Pancreas (tissue), 10 donors: ENCODE results near the gene GNAL. TPM values are rescaled to one million over a fixed set of nuclear protein-coding genes. Genes with fewer than 3 reads are reported as not detected.
A peak's percentile ranks its signal among the peaks of the same experiment; 100 is the strongest.

Experiments used
- ATAC-seq, 4 donors: fragments of 200-7000 bp; cut with Tn5 transposase; one replicate each; pipeline versions ENCODE4 v1.8.0 to v1.9.1; 2020; ENCODE audit warnings: mild to moderate bottlenecking in 4 of 4, moderate library complexity in 4 of 4
- DNase-seq, 6 donors: peaks; one replicate each; pipeline ENCODE4 v3.0.0-alpha.2; 2020
- FAIRE-seq: peaks from 2 replicates; lab custom pipeline; 2012; peaks lifted over from hg19 to GRCh38; lab: Jason Lieb, UNC
- H3K27ac ChIP-seq, 4 donors: fragments of 200-600 bp; sonication (generic); 1 replicate in 3 of 4; 2 replicates in 1 of 4; pipeline versions ENCODE4 v1.5.0 to v1.8.0; 2020
- H3K27me3 ChIP-seq, 4 donors: fragments of 200-600 bp; one replicate each; pipeline ENCODE4 v1.8.0; 2021
- H3K36me3 ChIP-seq, 3 donors: fragments of 200-600 bp; sonication (generic) in 1 of 3; one replicate each; pipeline versions ENCODE4 v1.5.0 to v1.8.0; 2020 to 2021
- H3K4me1 ChIP-seq, 3 donors: fragments of 200-600 bp; one replicate each; pipeline ENCODE4 v1.8.0; 2021
- H3K4me3 ChIP-seq, 4 donors: fragments of 200-600 bp; sonication (generic) in 2 of 4; one replicate each; pipeline versions ENCODE4 v1.5.0 to v1.8.0; 2020 to 2021
- H3K9me3 ChIP-seq, 4 donors: fragments of 200-600 bp; one replicate each; pipeline ENCODE4 v1.8.0; 2021
- CTCF ChIP-seq, 4 donors: fragments of 200-600 bp; sonication (generic) in 3 of 4; IDR thresholded peaks; one replicate each; pipeline versions ENCODE4 v1.5.0 to v1.8.0; 2021; ENCODE audit warnings: antibody characterized with exemption in 4 of 4
- WGBS, 2 donors: extraction: QIAGEN DNeasy Blood & Tissue Kit; methylation state at CpG; one replicate each; pipeline ENCODE4 v1.1.7; 2013; 5-methylcytosine and 5-hydroxymethylcytosine counted together
- intact Hi-C, 3 donors: fragments of 100-400 bp; cut with DNase I; formaldehyde crosslinking; loops; one replicate each; pipeline versions ENCODE4 v1.11.1 to v1.14.2; 2022
- polyA plus RNA-seq, 2 donors: library from polyadenylated mRNA; stranded (reverse); fragments of 200-250 nt; gene quantifications; one replicate each; pipeline ENCODE4 v1.2.3, GENCODE V29; 2013
- total RNA-seq, 6 donors: library from RNA; stranded (reverse); fragmentation: NEBNext Ultra II Directional in 4 of 6; extraction: Animal tissue kit (Norgen Biotek cat#: 25700) in 4 of 6; gene quantifications; one replicate each; pipeline versions ENCODE4 v1.2.1 to v1.2.4, GENCODE V29; 2021 to 2023
- donor health status: healthy with polysubstance abuse.
- donor health status: DM: no; HTN: no; CAD: no; lungs with moderate emphysema.
- donor health status: DM: no; HTN: no; CAD: no.
- donor health status: control.
- donor health status: control.
- donor health status: Bipolar disorder and iron deficiency.
- donor health status: DM: yes; HTN: yes; CAD: no.
- donor health status: DM: no; HTN: no; CAD: no.
- donor health status: DM: no; HTN: no; CAD: no.
- donor health status: DM: yes; HTN: yes; CAD: no.

The GNAL gene
- total and polyA plus RNA-seq, 8 donors: 0.22 to 2.2 (median 0.71) TPM

DNA sequence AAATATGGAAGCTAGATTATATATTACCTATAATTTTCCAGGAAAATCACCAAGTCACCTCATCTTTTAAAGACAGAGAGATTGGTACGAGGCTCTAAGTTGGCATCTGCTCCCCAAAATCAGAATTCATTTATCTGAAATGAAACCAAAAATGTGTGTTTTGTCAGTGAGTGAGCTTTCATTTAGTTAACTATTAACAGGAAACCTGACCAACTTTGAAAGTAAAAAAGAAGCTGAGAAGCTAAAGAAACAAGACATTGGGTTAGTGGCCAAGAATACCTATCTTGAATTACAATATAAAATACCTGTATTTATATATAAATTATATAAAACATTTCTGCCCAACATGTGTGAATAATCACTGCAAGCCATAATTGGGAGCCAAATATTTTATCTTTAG, 217.1 kb downstream of the GNAL start:
- no peak overlapping the region for H3K4me3 ChIP-seq
- no peak for DNase-seq
- no peak for FAIRE-seq
- H3K9me3 ChIP-seq: no peaks in the 10 kb centered on the region
- 18 to 22% methylated on average over 1 of the region's 1 CpG for WGBS, 2 donors
- intact Hi-C loops: no loop called here
- no peaks in the 10 kb centered on the region for H3K36me3 ChIP-seq
- H3K27me3 ChIP-seq: no peaks in the 10 kb centered on the region
- TF ChIP-seq CTCF (IDR thresholded peaks at IDR 0.05): no peak
- H3K4me1 ChIP-seq: peaks cover 8 to 19% (median 19%) of the 10 kb centered on the region in 3 donors
- no peak for ATAC-seq
- H3K27ac ChIP-seq: peak overlapping the region in 2 of 4 donors; percentile 21 to 100

DNA sequence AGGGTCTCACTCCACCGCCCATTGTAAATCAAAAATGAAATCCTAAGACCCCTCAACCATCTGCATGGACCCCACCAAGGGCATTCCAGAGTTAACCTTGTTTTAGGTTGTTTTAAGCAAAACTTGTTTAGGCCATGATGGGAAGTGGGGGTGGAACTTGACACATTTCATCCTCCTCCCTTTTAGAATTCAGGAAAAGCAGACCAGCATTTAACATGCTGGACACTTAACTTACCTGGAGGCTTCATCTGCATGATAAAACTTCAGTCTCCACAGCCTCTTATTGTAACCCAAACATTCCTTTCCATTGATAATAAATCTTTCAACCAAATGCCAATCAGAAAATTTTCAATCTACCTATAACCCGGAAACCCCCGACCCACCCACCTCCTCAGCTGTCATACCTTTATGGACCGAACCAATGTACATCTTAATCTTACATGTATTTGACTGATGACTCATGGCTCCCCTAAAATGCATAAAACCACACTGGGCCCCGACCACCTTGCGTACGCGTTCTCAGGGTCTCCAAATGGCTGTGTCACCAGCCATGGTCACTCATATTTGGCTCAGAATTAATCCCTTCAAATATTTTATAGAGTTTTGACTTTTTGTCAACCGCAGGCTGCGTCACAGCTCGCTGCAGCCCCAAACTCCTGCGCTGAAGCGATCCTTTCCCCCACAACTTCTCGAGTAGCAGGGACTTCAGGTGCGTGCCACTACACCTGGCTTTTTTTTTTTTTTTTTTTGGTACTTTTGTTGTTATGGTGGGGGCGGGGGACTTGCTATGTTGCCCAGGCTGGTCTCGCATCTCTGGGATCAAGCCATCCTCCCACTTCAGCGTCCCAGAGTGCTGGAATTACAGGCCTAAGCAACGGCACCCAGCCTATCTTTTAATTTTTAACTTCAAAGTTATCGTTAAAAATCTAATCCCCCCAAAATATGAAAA, 218.1 kb downstream of the GNAL start:
- FAIRE-seq (no peak), ATAC-seq (no peak), DNase-seq (no peak)
- TF ChIP-seq CTCF (IDR thresholded peaks at IDR 0.05): no peak
- intact Hi-C loops: no loop called here
- H3K36me3 ChIP-seq: no peaks in the 10 kb centered on the region
- peak overlapping the region in 2 of 4 donors; percentile 100 for H3K27ac ChIP-seq
- WGBS, 2 donors: 60 to 62% methylated on average over 20 of the region's 20 CpGs
- peak overlapping the region; percentile 51 to 79 (median 73) for H3K4me3 ChIP-seq
- H3K9me3 ChIP-seq: no peaks in the 10 kb centered on the region
- no peaks in the 10 kb centered on the region for H3K27me3 ChIP-seq
- peaks cover 8 to 19% (median 19%) of the 10 kb centered on the region in 3 donors for H3K4me1 ChIP-seq

DNA sequence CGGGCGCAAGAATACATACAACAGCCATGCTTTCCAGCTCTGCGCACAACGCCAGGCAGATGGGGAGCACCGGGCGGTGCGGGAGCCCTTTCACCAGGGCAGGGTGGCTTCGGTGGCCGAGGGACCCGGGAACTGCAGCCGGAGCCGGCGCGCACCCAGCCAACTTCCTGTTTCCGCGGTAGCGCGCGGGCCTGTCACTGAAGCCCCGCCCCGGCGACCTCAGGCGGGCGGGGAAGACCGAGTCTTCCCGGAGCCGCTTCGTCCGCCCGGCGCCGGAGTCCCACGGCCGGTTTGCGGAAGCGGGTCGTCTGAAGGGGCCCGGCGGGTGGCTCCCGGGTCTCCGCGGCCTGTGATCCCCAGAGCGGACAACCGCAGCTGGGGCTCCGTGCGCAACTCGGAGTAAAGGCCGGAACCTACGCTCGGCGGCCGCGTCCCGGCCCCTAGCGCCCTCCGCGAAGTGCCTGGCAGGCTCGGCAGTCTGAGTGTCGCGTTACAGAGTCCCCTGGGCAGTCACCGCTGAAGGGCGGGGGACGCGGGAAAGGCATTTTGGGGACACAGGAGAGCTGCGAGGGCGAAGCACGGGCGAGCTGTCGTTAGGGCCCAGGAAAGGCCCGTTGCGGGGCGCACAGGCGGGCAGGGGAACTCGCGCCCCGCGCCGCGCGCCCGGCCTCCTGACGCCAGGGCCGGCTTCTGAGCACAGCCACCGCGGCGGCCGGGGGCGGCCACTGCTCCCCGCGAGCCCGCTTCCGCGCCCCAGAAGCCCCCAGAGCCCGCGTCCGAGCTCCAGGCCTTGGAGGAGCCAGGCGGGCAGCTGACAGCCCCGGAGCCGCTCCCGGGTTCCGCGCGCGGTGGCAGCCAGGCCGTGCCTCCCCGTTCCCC, 219.4 kb downstream of the GNAL start, which contains the start of gene MPPE1:
Gene MPPE1, minus strand, starts transcription at position 136 of the 879 bp plus-strand sequence. CDS start 11,053 bp downstream, outside the sequence.
- ATAC-seq: peak; percentile 91 to 96 (median 94)
- H3K4me1 ChIP-seq: peaks cover 8 to 19% (median 19%) of the 10 kb centered on the region in 3 donors
- DNase-seq: peak; percentile 87 to 94 (median 88)
- FAIRE-seq: no peak
- no peak for TF ChIP-seq CTCF (IDR thresholded peaks at IDR 0.05)
- 0% methylated on average over 81 to 106 of the region's 106 CpGs for WGBS, 2 donors
- no peaks in the 10 kb centered on the region for H3K36me3 ChIP-seq
- peak within 1 kb of the TSS; percentile 51 to 79 (median 73) for H3K4me3 ChIP-seq
- H3K27me3 ChIP-seq: no peaks in the 10 kb centered on the region
- H3K27ac ChIP-seq: peak within 1 kb of the TSS; percentile 97 to 100 (median 100)
- intact Hi-C loops: no loop called here
- H3K9me3 ChIP-seq: no peaks in the 10 kb centered on the region

DNA sequence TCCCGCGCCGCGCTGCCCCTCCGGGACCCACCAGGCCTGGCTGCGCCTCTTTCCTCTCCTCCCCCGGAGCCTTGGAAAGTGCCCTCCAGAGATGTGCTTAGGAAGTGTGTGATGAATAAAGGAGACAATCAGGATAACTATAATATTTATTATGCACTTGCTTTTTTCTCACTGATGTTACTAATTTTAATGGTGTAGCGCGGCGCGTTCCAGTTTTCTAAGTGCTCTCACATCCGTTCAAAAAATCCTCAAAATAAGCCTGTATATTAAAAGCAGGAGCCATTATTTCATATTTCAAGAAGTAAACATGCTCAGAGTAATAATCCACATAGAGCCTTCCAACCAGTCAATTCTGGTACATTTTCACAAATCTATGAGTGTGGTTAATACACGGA, 220.0 kb downstream of the GNAL start:
- Histone ChIP-seq H3K27ac (peak overlapping the region; percentile 97 to 100 (median 100)), H3K9me3 (no peaks in the 10 kb centered on the region), H3K4me3 (peak overlapping the region; percentile 51 to 79 (median 73)), H3K36me3 (no peaks in the 10 kb centered on the region), H3K4me1 (peaks cover 8 to 19% (median 19%) of the 10 kb centered on the region in 3 donors), H3K27me3 (no peaks in the 10 kb centered on the region)
- 5 to 6% methylated on average over 13 of the region's 13 CpGs for WGBS, 2 donors
- FAIRE-seq (no peak), DNase-seq (no peak), ATAC-seq (no peak)
- intact Hi-C loops: no loop called here
- no peak for TF ChIP-seq CTCF (IDR thresholded peaks at IDR 0.05)
